Activated CD8-positive, alpha-beta memory T cell treated with anti-CD3 and anti-CD28 coated beads for 1 hour (primary cell): ENCODE data around the gene TNFSF18.
"Not testable (repeated sequence)": the region's sequence is repeated elsewhere in the genome, so short reads cannot be mapped to it uniquely, and the experiment has no call there.

Experiments used
- DNase-seq, 2 donors: peaks; one replicate each; pipeline ENCODE4 v3.0.0-alpha.2; 2020; ENCODE audit warnings: low read depth in 1 of 2; ENCODE audit errors: extremely low read depth in 1 of 2

The TNFSF18 gene, protein sequence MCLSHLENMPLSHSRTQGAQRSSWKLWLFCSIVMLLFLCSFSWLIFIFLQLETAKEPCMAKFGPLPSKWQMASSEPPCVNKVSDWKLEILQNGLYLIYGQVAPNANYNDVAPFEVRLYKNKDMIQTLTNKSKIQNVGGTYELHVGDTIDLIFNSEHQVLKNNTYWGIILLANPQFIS

DNA sequence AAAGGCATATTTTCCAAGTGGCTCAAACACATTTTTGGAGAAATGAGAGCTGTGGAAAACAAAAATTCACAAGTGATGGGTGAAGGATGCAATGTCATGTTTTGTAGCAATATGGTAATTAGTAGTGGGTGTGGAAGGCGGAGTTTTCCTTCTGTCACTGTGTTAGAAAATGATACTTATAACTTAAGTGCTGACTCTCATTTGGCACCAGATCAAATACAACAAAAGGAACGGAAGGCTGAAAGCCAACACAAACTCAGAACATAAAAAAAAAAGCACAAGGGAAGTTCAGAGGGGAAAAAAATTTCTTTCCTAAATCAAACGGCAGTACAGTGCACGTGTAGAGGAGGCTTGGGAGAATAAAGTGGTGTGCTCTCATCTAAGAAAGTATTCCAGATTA is at the start of gene TNFSF18:
TNFSF18 (minus strand) TSS at position 77 of the 400 bp plus-strand sequence; CDS start at position 32, 45 bp downstream.
- DNase-seq: no peak

DNA sequence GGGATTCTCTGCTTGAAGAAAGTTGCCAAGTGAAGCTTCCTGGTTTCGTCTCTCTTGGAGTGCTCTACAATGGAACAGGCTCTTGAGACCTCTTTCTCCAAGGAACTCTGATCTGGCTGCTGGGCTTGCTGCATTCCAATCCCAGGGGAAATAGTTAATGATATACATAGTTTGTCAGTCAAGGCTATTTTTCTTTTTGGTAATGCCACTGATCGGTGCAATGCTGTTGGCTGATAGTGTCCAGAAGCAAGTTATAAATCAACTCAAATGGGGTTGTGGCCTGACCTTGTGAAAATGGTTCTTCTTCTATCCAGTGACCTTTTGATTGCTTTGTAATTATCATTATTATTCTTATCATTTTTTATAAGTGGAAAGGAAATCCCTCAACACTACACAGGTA is 48.4 kb upstream of the TNFSF18 start:
- no peak for DNase-seq

DNA sequence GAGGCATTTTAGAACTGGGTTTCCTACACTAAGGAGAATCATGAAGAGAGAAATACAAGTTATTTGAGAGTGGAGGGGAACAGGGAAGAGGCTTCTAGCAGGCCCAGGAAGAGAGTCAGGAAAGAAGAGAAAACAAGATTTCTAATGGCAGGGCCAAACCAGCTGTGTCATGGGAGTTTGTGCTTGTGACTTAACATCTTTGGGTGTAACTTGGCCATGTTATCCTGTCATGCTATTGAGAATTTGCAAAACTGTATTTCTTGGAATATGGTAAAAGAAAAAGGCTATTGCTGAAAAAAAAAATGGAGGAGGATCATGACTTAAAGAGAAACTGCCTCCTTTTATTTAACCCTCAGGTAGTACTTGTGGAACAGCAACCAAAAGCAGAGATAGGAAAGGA is 47.4 kb upstream of the TNFSF18 start:
- DNase-seq: no peak

DNA sequence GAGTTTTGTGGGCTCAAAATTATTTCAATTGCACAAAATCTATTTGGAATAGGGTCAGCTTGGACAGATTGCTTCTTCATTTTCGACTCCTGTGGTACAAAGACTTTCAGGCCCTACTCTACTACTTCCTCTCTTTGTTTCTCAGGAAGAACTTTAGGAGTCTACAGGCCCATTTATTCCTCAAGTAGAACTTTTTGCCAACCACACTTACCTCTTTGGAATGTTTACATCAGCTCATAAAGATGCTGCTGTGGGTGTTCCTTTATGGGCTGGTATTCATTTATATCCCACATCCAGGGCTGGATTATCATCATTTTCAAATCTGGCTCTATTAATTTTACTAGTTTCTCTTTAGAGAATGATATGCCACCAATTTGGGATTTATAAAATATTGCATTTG is 46.3 kb upstream of the TNFSF18 start:
- DNase-seq: no peak

DNA sequence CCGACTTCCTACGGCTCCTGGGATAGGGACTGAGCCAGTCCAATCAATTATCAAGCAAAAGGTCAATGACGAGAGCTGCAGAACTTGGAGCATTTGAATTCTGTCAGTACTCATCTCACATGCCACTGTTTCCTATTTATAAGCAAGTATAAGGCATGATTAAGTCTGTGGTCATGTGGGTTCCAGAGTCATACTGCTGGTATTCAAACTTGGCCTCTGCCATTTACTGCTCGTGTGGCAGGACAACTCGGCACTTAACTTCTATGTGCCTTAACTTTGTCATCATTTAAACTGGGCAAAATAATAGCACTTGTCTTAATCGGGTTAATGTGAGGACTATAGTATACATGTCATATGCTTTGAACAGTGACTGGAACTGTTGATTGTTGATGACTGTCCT is 44.9 kb upstream of the TNFSF18 start:
- no peak for DNase-seq

DNA sequence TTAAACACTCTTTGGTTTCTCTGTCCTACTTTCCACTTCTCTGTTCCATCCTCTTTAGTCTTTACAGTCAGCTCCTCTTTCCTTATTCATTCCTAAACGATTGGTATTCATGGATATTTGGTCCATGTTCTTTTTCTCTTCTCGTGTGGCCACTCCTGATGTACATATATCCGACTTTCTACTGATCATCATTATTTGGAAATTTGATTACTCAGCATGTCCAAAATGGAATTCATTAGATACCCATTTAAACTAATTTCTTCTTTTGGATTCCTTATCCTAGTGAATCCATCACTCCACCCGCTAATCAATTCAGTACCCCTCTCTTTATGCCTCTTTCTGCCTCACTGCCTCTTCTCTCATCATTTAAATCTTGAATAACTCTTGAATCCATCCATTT is 43.8 kb upstream of the TNFSF18 start:
- DNase-seq: no peak

DNA sequence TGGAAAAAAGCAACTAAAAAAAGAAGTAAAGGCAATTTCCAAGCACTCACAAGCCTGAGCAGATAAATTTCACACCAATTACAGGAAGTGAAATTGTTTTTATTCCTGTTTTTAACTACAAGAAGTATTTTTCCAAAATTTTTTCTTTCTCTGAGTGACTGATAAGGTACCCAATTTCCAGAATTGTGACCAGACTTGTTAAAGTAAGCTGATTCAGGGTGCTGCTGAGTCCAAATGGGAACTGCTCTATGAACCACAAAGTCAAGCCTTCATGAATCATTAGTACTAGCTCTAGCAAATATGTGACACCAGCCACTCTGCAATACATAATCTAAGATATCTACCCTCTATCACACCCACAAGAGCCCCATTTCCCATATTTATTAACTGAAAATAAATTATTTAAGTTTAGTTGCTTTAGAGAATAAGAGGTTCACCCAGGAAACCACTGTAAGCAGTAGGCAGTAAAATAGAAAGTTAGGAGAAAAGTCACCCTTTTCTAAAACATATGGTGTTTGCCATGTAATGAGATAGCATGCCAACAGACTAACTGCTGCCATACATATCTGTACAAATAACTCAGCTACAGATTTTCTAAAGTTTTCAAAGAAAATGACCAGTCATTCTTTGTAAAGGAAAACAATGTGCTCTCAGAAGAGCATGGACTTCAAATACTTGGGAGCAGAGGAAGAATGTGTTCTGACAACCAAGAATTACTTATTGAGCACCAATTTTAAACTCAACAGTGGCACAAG is 43.1 kb upstream of the TNFSF18 start:
- DNase-seq: no peak

DNA sequence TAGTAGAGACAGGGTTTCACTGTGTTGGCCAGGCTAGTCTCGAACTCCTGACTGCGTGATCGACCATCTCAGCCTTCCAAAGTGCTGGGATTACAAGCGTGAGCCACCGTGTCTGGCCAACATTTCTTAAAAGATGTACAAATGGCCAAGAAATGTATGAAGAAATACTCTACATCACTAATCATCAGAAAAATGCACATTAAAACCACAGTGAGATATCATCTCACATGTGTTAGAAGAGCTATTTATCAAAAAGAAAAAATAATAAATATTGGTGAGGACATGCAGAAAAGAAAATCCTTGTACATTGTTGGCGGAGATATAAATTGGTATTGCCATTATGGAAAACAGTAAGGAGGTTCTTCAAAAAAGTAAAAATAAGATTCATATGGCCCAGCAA is 33.6 kb upstream of the TNFSF18 start:
- no peak for DNase-seq

DNA sequence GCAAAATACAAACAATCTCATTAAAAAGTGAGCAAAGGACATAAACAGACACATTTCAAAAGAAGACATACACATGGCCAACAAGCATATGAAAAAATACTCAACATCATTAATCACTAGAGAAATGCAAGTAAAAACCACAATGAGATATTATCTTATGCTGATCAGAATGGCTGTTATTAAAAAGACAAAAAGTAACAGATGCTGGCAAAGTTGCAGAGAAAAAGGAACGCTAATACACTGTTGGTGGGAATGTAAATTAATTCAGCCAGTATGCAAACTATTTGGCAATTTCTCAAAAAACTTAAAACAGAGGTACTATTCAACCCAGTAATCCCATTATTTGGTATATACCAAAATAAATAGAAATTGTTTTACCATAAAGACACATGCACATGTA is 32.2 kb upstream of the TNFSF18 start:
- DNase-seq: no peak

DNA sequence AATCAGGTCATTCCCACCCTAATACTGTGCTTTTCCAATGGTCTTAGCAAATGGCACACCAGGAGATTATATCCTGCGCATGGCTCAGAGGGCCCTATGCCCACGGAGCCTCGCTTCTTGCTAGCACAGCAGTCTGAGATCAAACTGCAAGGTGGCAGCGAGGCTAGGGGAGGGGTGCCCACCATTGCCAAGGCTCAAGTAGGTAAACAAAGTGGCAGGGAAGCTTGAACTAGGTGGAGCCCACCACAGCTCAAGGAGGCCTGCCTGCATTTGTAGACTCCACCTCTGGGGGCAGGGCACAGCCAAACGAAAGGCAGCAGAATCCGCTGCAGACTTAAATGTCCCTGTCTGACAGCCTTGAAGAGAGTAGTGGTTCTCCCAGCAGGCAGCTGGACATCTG is 23.5 kb upstream of the TNFSF18 start:
- not testable (repeated sequence) for DNase-seq

DNA sequence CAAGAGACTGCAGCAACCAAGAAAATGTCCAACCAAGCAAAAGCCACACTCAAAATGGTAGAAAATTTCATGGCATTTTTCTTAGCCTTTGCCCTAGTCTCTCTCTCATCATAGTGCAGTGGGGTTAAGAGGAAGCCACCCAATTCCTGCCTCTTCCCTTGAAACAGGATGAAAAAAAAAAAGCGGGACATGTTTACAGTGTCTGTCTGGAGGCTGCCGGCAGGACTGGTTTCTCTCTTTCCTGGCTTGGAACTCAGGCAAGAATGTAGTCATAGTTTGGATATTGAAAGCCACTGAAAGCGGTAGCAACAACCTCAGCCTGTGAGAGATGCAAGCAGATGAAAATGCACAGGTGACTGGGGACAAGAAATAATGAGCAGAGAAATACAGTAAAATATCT is 13.3 kb upstream of the TNFSF18 start:
- DNase-seq: no peak

DNA sequence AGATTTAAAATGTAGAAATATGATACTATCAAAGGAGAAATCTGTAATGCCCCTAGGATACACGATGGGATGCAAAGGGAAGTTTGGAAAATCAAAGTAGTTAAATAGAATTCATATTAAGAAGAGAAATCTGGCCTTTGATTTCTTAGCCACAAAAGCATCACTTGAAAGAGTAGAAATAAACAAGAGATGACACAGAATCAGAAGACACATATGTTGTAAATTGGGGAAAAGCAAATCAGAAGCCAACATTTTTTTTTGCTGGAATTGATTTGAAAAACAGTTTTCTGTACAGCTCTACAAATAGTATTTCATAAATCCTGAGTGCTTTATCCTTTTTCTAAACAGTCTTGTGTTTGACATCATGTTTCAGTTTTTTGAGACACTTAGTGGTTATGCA is 12.4 kb upstream of the TNFSF18 start:
- no peak for DNase-seq

DNA sequence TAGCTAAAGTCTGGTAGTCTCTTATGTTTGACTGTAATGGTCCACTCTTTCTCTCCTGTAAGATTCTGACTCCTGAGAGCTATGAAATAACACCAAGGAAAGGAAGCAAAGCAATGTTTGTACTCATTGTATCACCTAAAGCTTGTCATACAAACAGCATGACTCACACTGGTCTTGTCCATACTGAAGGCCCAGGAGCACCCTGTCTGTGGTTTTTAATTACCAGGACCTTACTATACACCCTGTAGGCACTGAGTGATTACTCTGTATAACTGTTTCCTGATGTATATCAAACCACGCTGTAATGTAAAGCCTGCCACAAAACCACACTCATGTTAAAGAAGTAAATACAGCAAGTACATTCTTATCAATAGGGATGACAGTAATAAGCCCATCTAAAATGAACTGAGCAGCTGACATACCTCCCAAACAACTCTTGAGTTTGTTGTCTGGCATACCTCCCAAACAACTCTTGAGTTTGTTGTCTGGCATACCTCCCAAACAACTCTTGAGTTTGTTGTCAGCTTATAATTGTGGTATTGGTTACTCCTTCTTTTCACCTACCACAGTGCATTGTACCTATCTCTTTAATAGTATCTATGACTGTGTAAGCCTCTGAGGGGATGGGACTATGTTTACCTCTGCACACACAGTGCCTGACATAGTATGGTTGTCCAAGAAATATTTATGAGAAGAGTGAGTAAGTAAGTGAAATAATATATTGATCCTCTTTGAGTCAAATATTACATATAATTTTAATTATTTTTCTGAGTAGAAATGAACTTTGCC is 11.6 kb upstream of the TNFSF18 start:
- DNase-seq: no peak

DNA sequence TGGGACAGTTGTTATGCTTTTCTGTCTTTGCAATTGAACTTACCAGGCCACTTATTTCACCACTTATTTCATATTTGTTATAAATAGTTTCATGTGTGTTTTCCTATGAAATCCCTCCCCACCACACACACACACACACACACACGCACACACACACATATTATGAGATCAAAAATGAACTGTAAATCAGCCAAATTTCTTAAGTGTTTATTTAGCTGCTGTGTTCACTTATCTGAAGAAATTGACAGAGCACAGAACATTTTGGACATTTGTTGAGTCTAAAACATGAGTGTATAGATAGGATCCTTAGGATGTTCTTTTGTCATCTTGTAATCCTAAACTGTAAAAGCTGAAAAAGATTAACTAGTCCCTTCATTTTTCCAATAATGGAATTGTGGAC is 7.8 kb upstream of the TNFSF18 start:
- DNase-seq: no peak

DNA sequence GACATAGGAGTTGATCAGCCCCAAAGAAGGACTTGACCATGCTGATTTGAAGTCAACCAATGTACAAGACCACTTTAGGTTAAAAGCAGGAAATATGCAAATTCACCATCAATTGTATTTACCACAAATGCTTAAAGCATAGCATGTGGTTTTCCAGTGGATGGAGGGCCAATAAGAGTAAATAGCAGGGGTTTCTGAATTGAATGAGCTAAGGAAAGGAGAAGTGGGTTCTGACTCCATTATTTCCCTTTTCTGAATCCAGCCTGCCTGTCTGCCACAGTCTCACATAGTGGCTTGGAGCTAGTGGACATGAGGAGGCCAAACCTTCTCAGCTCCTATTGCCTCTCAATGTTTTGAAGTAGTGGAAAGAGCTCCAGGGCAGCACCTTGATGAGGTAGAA is 7.2 kb upstream of the TNFSF18 start:
- no peak for DNase-seq

DNA sequence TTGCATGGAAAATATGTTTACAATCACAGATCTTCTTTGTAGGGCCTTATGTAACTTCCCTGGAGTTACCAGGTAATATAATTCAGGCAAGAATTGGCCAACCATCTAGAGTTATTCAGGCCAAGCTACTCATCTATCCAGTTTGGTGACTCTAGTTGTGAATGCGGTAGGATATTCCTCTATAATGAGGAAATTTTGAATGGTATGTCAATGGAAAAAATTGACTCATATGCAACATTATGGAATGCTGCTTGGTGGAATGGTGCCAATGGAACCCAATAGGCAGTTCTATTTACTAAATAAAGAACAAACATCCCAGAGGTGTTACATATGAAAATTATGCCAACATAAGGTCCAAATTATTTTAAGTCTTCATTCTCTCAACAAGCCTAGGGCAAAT is 5.6 kb upstream of the TNFSF18 start:
- DNase-seq: no peak

DNA sequence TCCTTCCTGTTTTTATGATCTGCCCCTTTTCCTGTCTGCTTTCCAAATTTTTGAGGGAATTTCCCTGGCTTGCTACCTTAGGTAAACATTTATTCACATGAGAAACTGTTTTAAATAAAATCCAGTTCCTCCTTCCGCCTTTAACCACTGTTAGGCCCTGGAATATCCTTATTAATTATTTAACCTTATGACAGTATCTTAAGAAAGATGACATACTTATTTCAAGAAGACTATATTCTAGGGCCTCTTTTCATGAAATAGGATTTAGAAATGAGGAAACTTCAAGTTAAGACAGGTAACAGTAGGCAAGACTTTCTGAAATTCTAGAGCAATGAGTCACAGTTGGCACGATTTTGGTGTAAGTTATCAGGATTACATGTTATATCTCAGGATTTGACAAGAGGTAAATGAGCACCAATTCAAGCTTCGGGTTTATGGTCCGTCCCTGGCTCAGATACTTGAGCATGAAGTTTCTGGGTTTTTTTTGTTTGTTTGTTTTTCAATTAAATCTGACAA is 2.0 kb upstream of the TNFSF18 start:
- no peak for DNase-seq

DNA sequence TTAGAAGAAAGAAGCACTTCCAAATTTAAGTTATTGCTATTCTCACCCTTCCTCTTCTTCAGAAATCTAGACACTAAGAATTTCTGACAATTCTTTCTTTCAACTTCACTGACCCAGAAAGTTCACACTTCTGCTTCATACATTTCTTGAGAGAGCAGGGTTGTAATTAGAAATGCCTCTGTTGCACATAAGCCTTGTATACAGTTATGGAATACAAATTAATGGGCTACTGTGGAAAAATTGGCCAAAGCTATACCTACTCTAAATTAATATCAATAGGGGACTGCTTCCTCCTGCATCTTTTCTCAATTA is 1.5 kb downstream of the TNFSF18 start:
- DNase-seq: no peak

DNA sequence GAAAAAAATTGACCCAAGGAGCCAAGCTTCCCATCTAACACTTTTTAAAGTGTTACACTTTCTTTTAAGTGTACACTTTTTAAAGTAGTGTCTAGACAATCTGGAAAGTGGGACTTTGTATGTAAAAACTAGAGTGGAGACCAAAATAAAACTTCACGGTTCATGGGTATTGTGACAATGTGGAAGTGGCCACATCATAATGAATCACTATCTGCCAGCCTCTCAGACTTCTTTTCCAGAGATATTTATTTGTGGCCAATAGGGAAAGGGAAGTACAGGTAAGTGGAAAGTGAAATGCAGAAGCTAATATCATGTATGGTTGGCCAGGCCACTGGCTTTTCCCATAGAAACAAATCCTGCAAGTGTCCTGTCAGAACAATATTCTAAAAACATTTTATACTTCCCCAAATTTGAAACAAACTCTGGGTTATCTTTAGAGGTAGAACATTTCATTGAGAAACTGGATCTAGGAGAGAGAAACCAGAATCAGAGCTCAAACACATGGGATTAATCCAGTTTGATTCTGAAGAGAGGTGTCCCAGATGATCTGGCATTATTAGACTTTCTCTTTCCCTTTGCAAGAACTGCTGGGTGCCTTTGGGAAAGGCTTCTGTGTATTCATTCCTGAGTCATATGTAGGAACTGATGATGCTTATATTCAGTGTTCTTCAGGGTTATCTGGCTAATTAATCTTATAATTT is 2.0 kb downstream of the TNFSF18 start:
- no peak for DNase-seq

DNA sequence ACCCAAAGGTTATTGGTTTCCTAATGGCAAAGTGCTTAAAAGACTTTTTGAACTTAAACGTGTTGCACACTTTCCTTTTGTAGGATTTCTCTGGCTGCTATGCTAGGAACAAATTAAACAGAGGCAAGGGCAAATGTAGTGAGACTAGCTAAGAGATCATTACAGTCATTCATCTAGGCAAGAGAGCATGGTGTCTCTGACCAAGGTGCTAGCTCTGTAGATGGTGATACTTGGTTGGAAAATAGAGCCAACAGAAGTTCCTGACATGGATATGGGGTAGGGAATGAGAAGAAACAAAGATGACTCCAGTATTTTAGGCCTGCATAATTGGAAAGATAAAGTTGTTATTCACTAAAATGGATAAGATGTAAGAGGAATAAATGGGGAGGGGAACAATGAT is 6.1 kb downstream of the TNFSF18 start:
- DNase-seq: no peak

DNA sequence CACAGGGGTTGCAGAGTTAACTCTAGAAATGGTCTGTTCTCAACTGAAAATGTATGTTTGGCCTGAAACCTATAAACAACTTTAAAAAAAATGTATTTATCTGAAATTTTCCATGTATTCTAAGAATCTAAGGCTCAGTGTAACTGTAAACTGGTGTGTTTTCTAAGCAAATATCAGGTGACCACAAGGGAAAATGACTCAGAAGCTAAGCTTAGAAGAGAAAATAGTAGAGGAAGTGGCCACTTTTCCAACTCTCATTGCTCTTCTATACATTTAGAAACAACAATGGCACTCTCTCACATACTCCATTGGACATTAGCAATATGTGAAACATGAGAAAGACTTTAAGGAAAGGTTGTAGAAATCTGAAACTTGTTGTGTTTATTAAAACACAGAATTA is 7.5 kb downstream of the TNFSF18 start:
- no peak for DNase-seq
